HepG2 (cell line): ENCODE results near the gene ZC3H12A. TPM values are rescaled to one million over a fixed set of nuclear protein-coding genes. Genes with fewer than 3 reads are reported as not detected.

ENCODE experiments used
- ATAC-seq: fragments of 200-7000 bp; cut with Tn5 transposase; 3 replicates; pipeline ENCODE4 v1.9.1; 2020; ENCODE audit warnings: mild to moderate bottlenecking, moderate library complexity
- BruUV-seq: library from RNA; stranded (reverse); fragments of 400-500 nt; replicated peaks from 2 replicates; lab custom pipeline; 2021; lab: Mats Ljungman, UMichigan
- CTCF ChIA-PET: fragments of 300-600 bp; formaldehyde crosslinking; extraction: SDS; loops from one replicate; lab custom pipeline; 2021; ENCODE audit warnings: low total read pairs, inconsistent platforms, low intra/inter-chr PET ratio; lab: Yijun Ruan, JAX
- POLR2A ChIA-PET: fragments of 350-600 bp; sonication (Branson Sonifier 250); formaldehyde crosslinking; loops from one replicate; lab custom pipeline; 2020; ENCODE audit warnings: antibody characterized with exemption, inconsistent platforms; lab: Yijun Ruan, JAX
- DNase-seq: peaks from one replicate; pipeline ENCODE4 v3.0.0-alpha.2; 2015; ENCODE audit warnings: low spot score
- FAIRE-seq: peaks from 3 replicates; lab custom pipeline; 2011; peaks lifted over from hg19 to GRCh38; lab: Jason Lieb, UNC
- H2AFZ ChIP-seq: one replicate; pipeline ENCODE4 v1.6.1; 2011; ENCODE audit warnings: low read length, inconsistent platforms
- H3K27ac ChIP-seq: fragments of 300-600 bp; 3 replicates; pipeline ENCODE4 v1.8.0; 2011; ENCODE audit warnings: mixed run types, mild to moderate bottlenecking, mixed read lengths, low read length, inconsistent platforms; ENCODE audit not compliant: insufficient read depth; ENCODE audit errors: extremely low read length
- H3K27me3 ChIP-seq, 2 experiments: fragments of 200-600 bp in 1 of 2; 2 replicates in 1 of 2; 3 replicates in 1 of 2; pipeline versions ENCODE4 v1.6.0 to v1.8.0; 2011; ENCODE audit warnings: low read length in 2 of 2, mild to moderate bottlenecking in 2 of 2, moderate library complexity in 2 of 2, inconsistent platforms in 1 of 2; ENCODE audit not compliant: insufficient read depth in 2 of 2, control insufficient read depth in 1 of 2
- H3K36me3 ChIP-seq, 2 experiments: fragments of 200-600 bp in 1 of 2; replicated peaks in 1 of 2; 2 replicates in 1 of 2; 3 replicates in 1 of 2; pipeline versions ENCODE4 v1.5.1 to v1.8.0; 2011; ENCODE audit warnings: low read length in 2 of 2, inconsistent platforms in 1 of 2; ENCODE audit not compliant: insufficient read depth in 2 of 2, control insufficient read depth in 1 of 2
- H3K4me1 ChIP-seq: 2 replicates; pipeline ENCODE4 v1.5.1; 2012; ENCODE audit warnings: low read length, inconsistent platforms; ENCODE audit not compliant: insufficient read depth
- H3K4me2 ChIP-seq: 2 replicates; pipeline ENCODE4 v1.6.0; 2011; ENCODE audit warnings: low read depth, low read length, inconsistent platforms
- H3K4me3 ChIP-seq, 3 experiments: fragments of 200-600 bp in 1 of 3; sonication (generic), shearing (Covaris generic) in 1 of 3; replicated peaks in 1 of 3; 2 replicates each; pipeline ENCODE4 v1.5.1; 2011 to 2016; ENCODE audit warnings: low read length in 3 of 3, inconsistent platforms in 2 of 3, low read depth in 2 of 3, mild to moderate bottlenecking in 2 of 3, control low read depth in 1 of 3, mixed read lengths in 1 of 3; ENCODE audit not compliant: insufficient read depth in 1 of 3
- H3K79me2 ChIP-seq: one replicate; pipeline ENCODE4 v1.6.1; 2011; ENCODE audit warnings: low read length, inconsistent platforms; ENCODE audit not compliant: insufficient read depth
- H3K9ac ChIP-seq: 2 replicates; pipeline ENCODE4 v1.6.0; 2011; ENCODE audit warnings: mild to moderate bottlenecking, low read depth, low read length, inconsistent platforms; ENCODE audit not compliant: insufficient read depth
- H3K9me3 ChIP-seq: 2 replicates; pipeline ENCODE4 v1.5.1; 2012; ENCODE audit warnings: mild to moderate bottlenecking, low read length
- H4K20me1 ChIP-seq: 2 replicates; pipeline ENCODE4 v1.6.0; 2011; ENCODE audit warnings: inconsistent platforms, mild to moderate bottlenecking, low read length, moderate library complexity; ENCODE audit not compliant: insufficient read depth
- ADNP ChIP-seq: sonication (generic); formaldehyde crosslinking; IDR thresholded peaks from 2 replicates; pipeline ENCODE4 v1.4.0; 2020; ENCODE audit warnings: missing genetic modification reagents
- CC2D1A ChIP-seq: sonication (generic); formaldehyde crosslinking; IDR thresholded peaks from 2 replicates; pipeline ENCODE4 v1.8.1; 2023; ENCODE audit warnings: mild to moderate bottlenecking, missing genetic modification reagents
- DMAP1 ChIP-seq: IDR thresholded peaks from 2 replicates; pipeline ENCODE4 v1.6.1; 2016
- DNMT3B ChIP-seq: conservative IDR thresholded peaks from 2 replicates; pipeline ENCODE4 v1.6.1; 2016; ENCODE audit warnings: missing biosample characterization, control low read depth
- E2F2 ChIP-seq: sonication (generic); formaldehyde crosslinking; IDR thresholded peaks from 2 replicates; pipeline ENCODE4 v1.4.0; 2020; ENCODE audit warnings: missing genetic modification reagents, borderline replicate concordance
- ERF ChIP-seq: IDR thresholded peaks from 2 replicates; pipeline ENCODE4 v1.6.1; 2018; ENCODE audit warnings: missing biosample characterization, missing genetic modification reagents
- GPN1 ChIP-seq: sonication (generic); formaldehyde crosslinking; IDR thresholded peaks from 2 replicates; pipeline ENCODE4 v1.5.1; 2020; ENCODE audit warnings: missing genetic modification reagents, borderline replicate concordance
- HMG20B ChIP-seq: conservative IDR thresholded peaks from 2 replicates; pipeline ENCODE4 v1.6.1; 2016; ENCODE audit warnings: missing genetic modification reagents, missing compliant biosample characterization
- ISX ChIP-seq: sonication (generic); formaldehyde crosslinking; conservative IDR thresholded peaks from 2 replicates; pipeline ENCODE4 v1.5.0; 2020; ENCODE audit warnings: missing genetic modification reagents
- MAF1 ChIP-seq: sonication (generic); formaldehyde crosslinking; IDR thresholded peaks from 2 replicates; pipeline ENCODE4 v1.5.0; 2020; ENCODE audit warnings: missing genetic modification reagents, borderline replicate concordance
- NFE2L1 ChIP-seq: sonication (generic); formaldehyde crosslinking; IDR thresholded peaks from 2 replicates; pipeline ENCODE4 v1.4.0; 2020; ENCODE audit warnings: missing genetic modification reagents, mild to moderate bottlenecking, borderline replicate concordance
- NR2C2 ChIP-seq: sonication (generic); formaldehyde crosslinking; IDR thresholded peaks from 2 replicates; pipeline ENCODE4 v1.4.0; 2020; ENCODE audit warnings: missing genetic modification reagents, mild to moderate bottlenecking, moderate library complexity, borderline replicate concordance
- REPIN1 ChIP-seq: sonication (generic); formaldehyde crosslinking; IDR thresholded peaks from 2 replicates; pipeline ENCODE4 v1.8.0; 2022; ENCODE audit warnings: missing genetic modification reagents, low read depth, mild to moderate bottlenecking, borderline replicate concordance
- SMAD3 ChIP-seq: sonication (generic); formaldehyde crosslinking; IDR thresholded peaks from 2 replicates; pipeline ENCODE4 v1.4.0; 2020; ENCODE audit warnings: missing genetic modification reagents
- ZBTB2 ChIP-seq: sonication (generic); formaldehyde crosslinking; IDR thresholded peaks from 2 replicates; pipeline ENCODE4 v1.8.0; 2022; ENCODE audit warnings: low read depth, missing genetic modification reagents
- ZNF550 ChIP-seq: sonication (generic); formaldehyde crosslinking; IDR thresholded peaks from 2 replicates; pipeline ENCODE4 v1.4.0; 2020; ENCODE audit warnings: mild to moderate bottlenecking, missing genetic modification reagents, borderline replicate concordance
- ZNF557 ChIP-seq: sonication (generic); formaldehyde crosslinking; IDR thresholded peaks from 2 replicates; pipeline ENCODE4 v1.4.0; 2020; ENCODE audit warnings: missing genetic modification reagents
- ZNF558 ChIP-seq: sonication (generic); formaldehyde crosslinking; IDR thresholded peaks from 2 replicates; pipeline ENCODE4 v1.9.0; 2022; ENCODE audit warnings: mild to moderate bottlenecking, missing genetic modification reagents, borderline replicate concordance
- in situ Hi-C: cut with HindIII; loops from 2 replicates; pipeline ENCODE4 v1.10.0; 2017; ENCODE audit warnings: low pct_unique_long_range_greater_than_20kb; ENCODE audit not compliant: extremely low pct_ligation_motif_present
- intact Hi-C: fragments of 100-400 bp; cut with micrococcal nuclease; formaldehyde crosslinking; loops from one replicate; pipeline ENCODE4 v1.10.0; 2022; ENCODE audit not compliant: unreplicated experiment
- polyA plus RNA-seq, 8 experiments: library from polyadenylated mRNA; depleted of rRNA in 3 of 8; stranded (reverse) in 7 of 8; unstranded in 1 of 8; fragments of >200 nt; fragmentation: Illumina TruSeq in 4 of 8; extraction: Trizol in 4 of 8; gene quantifications; 2 replicates each; pipeline versions ENCODE4 v1.2.1 to v1.2.3, GENCODE V29; 2011 to 2016; ENCODE audit warnings: low read depth in 4 of 8, missing spikeins in 1 of 8, mixed read lengths in 1 of 8; ENCODE audit not compliant: insufficient read depth in 1 of 8
- total RNA-seq, 5 experiments: library from RNA; depleted of rRNA; stranded (reverse); fragments of >200 nt; fragmentation: Illumina TruSeq; extraction: Trizol; gene quantifications; 2 replicates each; pipeline ENCODE4 v1.2.3, GENCODE V29; 2016; ENCODE audit warnings: low read depth in 1 of 5
- TF ChIP-seq, protein P1 (sequence below): sonication (generic); formaldehyde crosslinking; IDR thresholded peaks from 2 replicates; pipeline ENCODE4 v1.4.0; 2020; ENCODE audit warnings: mild to moderate bottlenecking, missing genetic modification reagents

Gene ZC3H12A
- total and polyA plus RNA-seq, 2 of the 13 experiments (the other 11 are each of a cell fraction or from before 2014, with no cell fraction given), result 6.8 to 13.3 TPM

DNA sequence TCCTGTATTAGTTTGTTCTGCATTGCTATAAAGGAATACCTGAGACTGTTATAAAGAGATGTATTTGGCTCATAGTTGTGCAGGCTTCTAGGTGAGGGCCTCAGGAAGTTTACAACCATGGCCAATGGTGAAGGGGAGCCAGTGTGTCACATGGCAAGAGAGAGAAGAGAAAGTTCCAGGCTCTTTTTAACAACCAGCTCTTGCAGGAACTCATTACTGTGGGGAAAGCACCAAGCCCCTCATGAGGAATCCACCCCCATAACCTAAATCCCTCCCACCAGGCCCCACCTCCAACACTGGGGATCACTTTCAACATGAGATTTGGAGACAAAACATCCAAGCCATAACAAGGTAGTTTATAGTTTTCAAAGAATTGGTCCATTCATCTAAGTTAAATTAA, 45.2 kb downstream of the ZC3H12A start:
- no peaks in the 10 kb centered on the region for H3K9me3 ChIP-seq
- H2AFZ ChIP-seq, result no peak overlapping the region
- H3K36me3 ChIP-seq, result no peaks in the 10 kb centered on the region
- no peak overlapping the region for H3K4me3 ChIP-seq
- in situ Hi-C loops, result no loop called here
- 0 out of 2 replicates have a peak overlapping the region, but pooled peaks have one; percentile 1 for H3K4me2 ChIP-seq
- no peak for FAIRE-seq
- CTCF ChIA-PET, result no interaction called here
- no peak for DNase-seq
- no peaks in the 10 kb centered on the region for H3K27me3 ChIP-seq
- BruUV-seq, result no TSS peak
- intact Hi-C loops, result no loop called here
- H3K27ac ChIP-seq, result no peak overlapping the region
- ATAC-seq, result no peak
- H3K9ac ChIP-seq, result no peak overlapping the region
- no peaks in the 10 kb centered on the region for H4K20me1 ChIP-seq
- no peak for TF ChIP-seq ZNF557
- no peak for TF ChIP-seq MAF1
- TF ChIP-seq REPIN1 (CRISPR knock-in tag), result no peak
- TF ChIP-seq HMG20B (CRISPR knock-in tag), result no peak
- no peak for TF ChIP-seq DNMT3B (CRISPR knock-in tag)
- TF ChIP-seq GPN1 (CRISPR knock-in tag), result no peak
- TF ChIP-seq DMAP1 (CRISPR knock-in tag), result no peak
- TF ChIP-seq ADNP (CRISPR knock-in tag), result no peak
- TF ChIP-seq, protein P1, sequence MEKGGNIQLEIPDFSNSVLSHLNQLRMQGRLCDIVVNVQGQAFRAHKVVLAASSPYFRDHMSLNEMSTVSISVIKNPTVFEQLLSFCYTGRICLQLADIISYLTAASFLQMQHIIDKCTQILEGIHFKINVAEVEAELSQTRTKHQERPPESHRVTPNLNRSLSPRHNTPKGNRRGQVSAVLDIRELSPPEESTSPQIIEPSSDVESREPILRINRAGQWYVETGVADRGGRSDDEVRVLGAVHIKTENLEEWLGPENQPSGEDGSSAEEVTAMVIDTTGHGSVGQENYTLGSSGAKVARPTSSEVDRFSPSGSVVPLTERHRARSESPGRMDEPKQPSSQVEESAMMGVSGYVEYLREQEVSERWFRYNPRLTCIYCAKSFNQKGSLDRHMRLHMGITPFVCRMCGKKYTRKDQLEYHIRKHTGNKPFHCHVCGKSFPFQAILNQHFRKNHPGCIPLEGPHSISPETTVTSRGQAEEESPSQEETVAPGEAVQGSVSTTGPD (CRISPR knock-in tag), result no peak
- TF ChIP-seq ZNF550 (CRISPR knock-in tag), result no peak
- TF ChIP-seq NR2C2 (CRISPR knock-in tag), result no peak
- TF ChIP-seq E2F2 (CRISPR knock-in tag), result no peak
- no peak for TF ChIP-seq ERF (CRISPR knock-in tag)
- TF ChIP-seq ZBTB2 (CRISPR knock-in tag), result no peak
- TF ChIP-seq ISX (CRISPR knock-in tag), result no peak
- TF ChIP-seq ZNF558 (CRISPR knock-in tag), result no peak
- TF ChIP-seq SMAD3, result no peak
- no peak for TF ChIP-seq NFE2L1 (CRISPR knock-in tag)
- TF ChIP-seq CC2D1A (CRISPR knock-in tag), result no peak
- TF ChIP-seq, all 625 proteins: peak for 0
- H3K79me2 ChIP-seq, result no peaks in the 10 kb centered on the region
- H3K4me1 ChIP-seq, result peaks cover 11% of the 10 kb centered on the region
- POLR2A ChIA-PET, result no interaction called here
